HG03064 (cell line): ENCODE measurements around the gene ZNF335.
A peak's percentile ranks its signal among the peaks of the same experiment; 100 is the strongest.
"Not testable (repeated sequence)": the region's sequence is repeated elsewhere in the genome, so short reads cannot be mapped to it uniquely, and the experiment has no call there.

Experiments used
- ATAC-seq: cut with Tn5 transposase; IDR thresholded peaks from one replicate; pipeline ENCODE4 v1.9.1; 2021; ENCODE audit warnings: low read depth; ENCODE audit not compliant: unreplicated experiment

The ZNF335 gene

DNA sequence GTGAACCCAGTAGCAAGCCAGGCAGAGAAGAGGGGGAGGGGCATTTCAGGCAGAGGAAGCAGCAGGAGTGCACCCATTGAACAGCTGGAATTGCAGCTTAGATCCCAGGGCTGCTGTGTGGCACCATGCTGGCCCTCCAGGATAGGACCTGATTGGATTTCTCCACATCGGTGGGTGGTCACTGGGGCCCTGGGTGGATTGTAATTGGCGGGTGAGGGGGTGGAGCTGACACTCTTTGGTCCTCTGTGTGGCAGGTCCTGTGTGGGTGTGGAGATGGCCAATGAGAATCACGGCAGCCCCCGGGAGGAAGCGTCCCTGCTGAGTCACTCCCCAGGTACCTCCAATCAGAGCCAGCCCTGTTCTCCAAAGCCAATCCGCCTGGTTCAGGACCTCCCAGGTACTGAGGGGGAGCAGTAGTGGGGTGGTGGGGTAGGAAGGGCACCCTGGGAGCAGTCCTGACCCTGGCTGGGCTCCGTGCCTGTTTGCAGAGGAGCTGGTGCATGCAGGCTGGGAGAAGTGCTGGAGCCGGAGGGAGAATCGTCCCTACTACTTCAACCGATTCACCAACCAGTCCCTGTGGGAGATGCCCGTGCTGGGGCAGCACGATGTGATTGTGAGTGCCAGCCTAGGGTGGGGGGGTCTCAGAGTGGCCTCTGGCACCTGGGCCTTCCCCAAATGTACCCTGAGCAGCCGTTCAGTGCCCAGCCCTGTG lies 33.1 kb downstream of the ZNF335 start:
- no peak for ATAC-seq

DNA sequence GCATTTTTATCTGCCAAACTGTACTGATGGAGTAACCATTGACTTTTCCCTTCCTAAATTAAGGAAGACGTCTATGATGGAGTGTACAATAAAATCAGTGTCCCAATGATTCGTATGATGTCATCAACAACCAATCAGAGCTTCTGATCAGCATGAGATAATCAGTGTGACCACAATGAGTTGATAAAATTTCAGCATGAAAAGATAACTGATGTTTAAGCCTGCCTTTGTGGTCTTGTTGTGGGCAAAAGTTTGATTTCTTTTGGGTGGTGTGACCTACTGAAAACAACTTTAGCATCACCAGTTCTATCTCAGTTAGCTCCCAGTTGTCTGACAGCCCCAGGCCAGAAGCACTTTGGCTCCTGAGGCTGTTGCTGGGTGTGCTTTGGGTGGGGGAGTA lies 34.2 kb downstream of the ZNF335 start:
- ATAC-seq, result no peak

DNA sequence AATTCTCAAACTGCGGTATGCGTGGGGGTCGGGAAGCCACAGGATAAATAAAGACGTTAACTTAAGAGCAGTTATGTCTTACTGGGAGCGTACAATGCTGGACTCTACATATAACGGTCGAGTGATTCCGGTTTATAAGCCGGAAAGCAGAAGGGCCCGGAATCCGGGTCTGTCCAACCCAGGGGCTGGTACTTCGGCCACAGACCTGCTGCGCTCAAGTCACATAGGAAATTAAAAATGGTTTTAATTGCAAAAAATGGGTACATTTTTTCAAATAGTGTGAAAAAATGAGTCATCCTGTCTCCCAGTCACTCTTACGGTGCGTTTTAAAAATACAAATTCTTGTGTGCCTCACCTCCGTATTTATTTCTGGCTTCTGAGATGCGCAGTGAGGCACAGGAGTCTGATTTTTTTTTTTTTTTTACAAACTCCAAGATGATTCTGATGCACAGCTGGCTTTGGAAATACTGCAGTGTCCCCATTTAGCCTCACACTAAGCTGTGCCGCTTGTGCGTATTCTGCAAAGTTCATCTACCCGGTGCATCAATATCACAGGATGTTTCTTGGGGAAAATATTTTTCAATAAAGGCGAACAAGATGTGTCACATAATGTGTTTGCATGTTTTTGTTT lies 36.5 kb downstream of the ZNF335 start:
- ATAC-seq, result peak; percentile 9

GRCh38 chr20:45934586-45935415 lies 37.2 kb downstream of the ZNF335 start, which contains the start of gene PCIF1:
Gene PCIF1, plus strand, starts transcription at chr20:45934683. Its CDS starts 4,317 bp downstream, at chr20:45939000.
- ATAC-seq, result peak; percentile 58

GRCh38 chr20:45934046-45934585 lies 37.9 kb downstream of the ZNF335 start:
- peak; percentile 5 for ATAC-seq

GRCh38 chr20:45933266-45934045 lies 38.5 kb downstream of the ZNF335 start:
- ATAC-seq, result peak; percentile 31

DNA sequence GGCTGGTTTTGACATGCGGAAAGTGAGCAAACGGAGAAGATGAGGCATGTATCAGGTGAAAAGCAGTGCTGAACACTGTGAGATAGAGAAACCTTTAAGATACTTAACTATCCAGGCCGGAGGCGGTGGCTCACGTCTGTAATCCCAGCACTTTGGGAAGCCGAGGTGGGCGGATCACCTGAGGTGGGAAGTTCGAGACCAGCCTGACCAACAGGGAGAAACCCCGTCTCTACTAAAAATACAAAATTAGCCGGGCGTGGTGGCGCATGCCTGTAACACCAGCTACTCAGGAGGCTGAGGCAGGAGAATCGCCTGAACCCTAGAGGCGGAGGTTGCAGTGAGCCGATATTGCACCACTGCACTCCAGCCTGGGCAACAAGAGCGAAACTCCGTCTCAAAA lies 40.3 kb downstream of the ZNF335 start:
- ATAC-seq, result not testable (repeated sequence)

- no peak for ATAC-seq
These were observed 44.7 kb downstream of the ZNF335 start for GRCh38 chr20:45927071-45927878.

GRCh38 chr20:45926731-45927070 lies 45.3 kb downstream of the ZNF335 start:
- no peak for ATAC-seq

DNA sequence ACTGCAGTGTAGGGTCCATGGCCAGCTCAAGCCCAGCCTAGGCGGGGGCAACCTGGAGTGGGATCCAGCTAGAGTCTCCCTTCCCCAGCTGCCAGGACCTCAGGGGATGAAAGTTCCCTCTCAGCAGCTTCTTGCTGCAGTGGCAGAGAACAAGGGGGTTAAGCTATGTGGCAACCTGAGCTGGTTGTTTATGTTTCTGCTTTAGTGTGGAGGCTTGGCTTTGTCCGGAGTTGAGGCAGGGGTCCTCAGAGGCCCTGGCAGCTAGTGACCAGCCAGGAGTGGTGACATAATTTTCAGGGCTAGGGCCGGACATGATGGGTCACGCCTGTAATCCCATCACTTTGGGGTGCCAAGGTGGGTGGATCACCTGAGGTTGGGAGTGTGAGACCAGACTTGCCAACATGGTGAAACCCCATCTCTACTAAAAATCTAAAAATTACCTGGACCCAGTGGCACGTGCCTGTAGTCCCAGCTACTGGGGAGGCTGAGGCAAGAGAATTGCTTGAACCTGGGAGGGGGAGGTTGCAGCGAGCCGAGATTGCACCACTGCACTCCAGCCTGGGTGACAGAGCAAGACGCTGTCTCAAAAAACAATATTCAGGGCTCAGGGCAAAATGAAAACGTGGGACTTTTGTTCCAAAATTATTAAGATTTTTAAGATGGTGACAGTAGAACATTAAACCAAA lies 46.0 kb downstream of the ZNF335 start:
- no peak for ATAC-seq

DNA sequence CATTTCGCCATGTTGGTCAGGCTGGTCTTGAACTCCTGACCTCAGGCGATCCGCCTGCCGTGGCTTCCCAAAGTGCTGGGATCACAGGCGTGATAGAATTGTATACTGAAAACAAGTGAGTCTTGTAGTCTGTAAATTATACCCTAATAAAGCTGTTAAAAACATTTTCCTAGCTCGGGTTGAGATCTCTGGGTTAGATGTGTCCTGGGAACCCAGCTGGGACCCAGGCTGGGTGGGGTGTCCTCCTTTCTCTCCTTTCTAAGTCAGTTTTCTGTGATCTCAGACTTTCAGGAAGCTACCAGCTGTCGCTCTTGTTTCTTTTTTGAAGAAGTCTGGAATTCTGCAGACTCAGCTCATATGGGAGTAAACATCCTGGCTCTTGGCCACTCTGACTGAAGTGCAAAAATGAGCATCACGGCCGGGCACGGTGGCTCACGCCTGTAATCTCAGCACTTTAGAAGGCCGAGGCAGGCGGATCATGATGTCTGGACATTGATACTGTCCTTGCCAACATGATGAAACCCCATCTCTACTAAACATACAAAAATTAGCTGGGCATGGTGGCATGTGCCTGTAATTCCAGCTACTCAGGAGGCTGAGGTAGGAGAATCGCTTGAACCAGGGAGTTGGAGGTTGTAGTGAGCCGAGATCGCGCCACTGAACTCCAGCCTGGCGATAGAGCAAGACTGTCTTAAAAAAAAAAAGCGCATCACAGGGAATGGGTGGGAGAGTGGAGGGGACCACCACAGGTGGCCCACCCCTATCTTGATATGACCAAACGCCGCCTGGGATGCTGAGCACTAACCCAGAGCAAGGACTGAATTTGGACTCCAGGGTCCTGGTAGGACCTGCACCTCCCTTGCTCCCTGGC lies 47.4 kb downstream of the ZNF335 start:
- no peak for ATAC-seq

GRCh38 chr20:45921337-45922189 lies 50.4 kb downstream of the ZNF335 start:
- no peak for ATAC-seq

- no peak for ATAC-seq
These were observed 51.3 kb downstream of the ZNF335 start for GRCh38 chr20:45920462-45921336.

GRCh38 chr20:45919542-45920399 lies 52.2 kb downstream of the ZNF335 start:
- ATAC-seq, result no peak

- ATAC-seq, result no peak
These were observed 53.0 kb downstream of the ZNF335 start for GRCh38 chr20:45918779-45919537.
